Glutamatergic neuron (in vitro differentiated cells): ENCODE measurements around the gene SH3TC1. TPM values are rescaled to one million over a fixed set of nuclear protein-coding genes. Genes with fewer than 3 reads are reported as not detected.

Source experiments
- DNase-seq: peaks from one replicate; pipeline ENCODE4 v3.0.0; 2022
- H3K27ac Mint-ChIP-seq: one replicate; pipeline ENCODE4 v1.8.0; 2020; ENCODE audit warnings: mild to moderate bottlenecking, mixed read lengths, inconsistent platforms; ENCODE audit not compliant: unreplicated experiment
- H3K27me3 Mint-ChIP-seq: one replicate; pipeline ENCODE4 v1.8.0; 2020; ENCODE audit warnings: mild to moderate bottlenecking, moderate library complexity, mixed read lengths, inconsistent platforms; ENCODE audit not compliant: unreplicated experiment
- H3K36me3 Mint-ChIP-seq: one replicate; pipeline ENCODE4 v1.8.0; 2020; ENCODE audit warnings: mild to moderate bottlenecking, mixed read lengths, inconsistent platforms; ENCODE audit not compliant: unreplicated experiment
- H3K4me1 Mint-ChIP-seq: one replicate; pipeline ENCODE4 v1.8.0; 2020; ENCODE audit warnings: mild to moderate bottlenecking, low read depth, mixed read lengths, inconsistent platforms; ENCODE audit not compliant: unreplicated experiment
- H3K4me3 Mint-ChIP-seq: one replicate; pipeline ENCODE4 v1.8.0; 2020; ENCODE audit warnings: mild to moderate bottlenecking, mixed read lengths, inconsistent platforms; ENCODE audit not compliant: unreplicated experiment
- H3K9me3 Mint-ChIP-seq: one replicate; pipeline ENCODE4 v1.8.0; 2020; ENCODE audit warnings: mild to moderate bottlenecking, moderate library complexity, mixed read lengths, inconsistent platforms; ENCODE audit not compliant: unreplicated experiment
- CTCF ChIP-seq: fragments of 200-600 bp; sonication (generic); IDR thresholded peaks from one replicate; pipeline ENCODE4 v1.5.0; 2021; ENCODE audit not compliant: partially characterized antibody, unreplicated experiment
- total RNA-seq: library from RNA; stranded (reverse); fragmentation: NEBNext Ultra II Directional; extraction: Animal tissue kit (Norgen Biotek cat#: 25700); gene quantifications from one replicate; pipeline ENCODE4 v1.2.1, GENCODE V29; 2021; ENCODE audit not compliant: unreplicated experiment

Gene SH3TC1
- total RNA-seq, 1 donor from 2014 or later = not detected

- Mint-ChIP-seq H3K4me1 (peaks cover 13% of the 10 kb centered on the region), H3K4me3 (no peak overlapping the region), H3K9me3 (peaks cover 8% of the 10 kb centered on the region), H3K36me3 (no peaks in the 10 kb centered on the region), H3K27ac (no peak overlapping the region), H3K27me3 (peaks cover 6% of the 10 kb centered on the region)
- DNase-seq = no peak
- no peak for TF ChIP-seq CTCF
Measured at GRCh38 chr4:8202108-8203051, 3.3 kb downstream of the SH3TC1 start.

GRCh38 chr4:8203052-8203401 is 3.9 kb downstream of the SH3TC1 start:
- Mint-ChIP-seq H3K27ac (no peak overlapping the region), H3K36me3 (no peaks in the 10 kb centered on the region), H3K4me3 (no peak overlapping the region), H3K4me1 (peaks cover 13% of the 10 kb centered on the region), H3K9me3 (peaks cover 8% of the 10 kb centered on the region), H3K27me3 (peaks cover 6% of the 10 kb centered on the region)
- DNase-seq = no peak
- TF ChIP-seq CTCF = no peak

GRCh38 chr4:8203817-8204216 is 4.7 kb downstream of the SH3TC1 start:
- H3K4me1 Mint-ChIP-seq = peaks cover 10% of the 10 kb centered on the region
- peaks cover 8% of the 10 kb centered on the region for H3K9me3 Mint-ChIP-seq
- no peak for DNase-seq

DNA sequence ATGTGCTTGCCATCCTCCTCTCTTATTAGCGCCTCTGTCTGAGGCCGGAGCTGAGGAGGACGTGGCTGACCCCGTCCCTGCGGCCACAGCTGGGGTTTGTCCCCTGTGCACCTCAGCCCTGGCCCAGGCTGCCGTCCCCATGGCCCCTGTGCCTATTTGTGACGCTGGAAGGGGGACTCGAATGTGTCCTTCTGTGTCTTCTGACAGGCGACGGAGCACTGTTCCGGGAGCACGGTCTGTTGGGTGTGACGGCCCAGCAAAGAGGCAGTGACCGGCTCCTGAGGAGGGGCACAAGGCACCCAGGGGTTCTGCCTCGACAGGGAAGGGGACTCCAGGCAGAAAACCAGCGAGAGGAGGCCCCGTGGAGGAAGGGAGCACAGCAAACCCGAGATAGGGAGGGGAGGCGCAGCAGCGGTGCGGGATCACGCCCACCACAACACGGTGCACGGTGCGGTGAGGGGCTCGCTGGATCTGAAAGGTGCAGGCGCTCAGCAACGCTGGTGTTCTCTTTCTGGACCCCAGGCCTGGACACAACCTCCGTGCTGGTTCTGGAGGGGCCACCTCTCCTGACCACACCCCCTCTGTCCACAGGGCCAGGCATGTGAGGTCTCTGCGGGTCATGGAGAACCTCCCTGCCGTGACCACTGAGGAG is 5.6 kb downstream of the SH3TC1 start:
- H3K27me3 Mint-ChIP-seq = peaks cover 2% of the 10 kb centered on the region
- no peaks in the 10 kb centered on the region for H3K36me3 Mint-ChIP-seq
- H3K27ac Mint-ChIP-seq = no peak overlapping the region

More at GRCh38 chr4:8203817-8204216, 4.7 kb downstream of the SH3TC1 start:
- H3K27me3 Mint-ChIP-seq = peaks cover 4% of the 10 kb centered on the region
- H3K27ac Mint-ChIP-seq = no peak overlapping the region
- no peak for TF ChIP-seq CTCF
- no peaks in the 10 kb centered on the region for H3K36me3 Mint-ChIP-seq
- no peak overlapping the region for H3K4me3 Mint-ChIP-seq

More for the DNA sequence above, 5.6 kb downstream of the SH3TC1 start:
- Mint-ChIP-seq H3K4me1 (peaks cover 12% of the 10 kb centered on the region), H3K4me3 (no peak overlapping the region), H3K9me3 (peaks cover 10% of the 10 kb centered on the region)
- DNase-seq = no peak
- no peak for TF ChIP-seq CTCF
